OCI-LY7 (cell line): ENCODE results near the gene RAB13. TPM values are rescaled to one million over a fixed set of nuclear protein-coding genes. Genes with fewer than 3 reads are reported as not detected.
A peak's percentile ranks its signal among the peaks of the same experiment; 100 is the strongest.
"Not testable (repeated sequence)": the region's sequence is repeated elsewhere in the genome, so short reads cannot be mapped to it uniquely, and the experiment has no call there.

ENCODE experiments used
- BruUV-seq: library from RNA; stranded (reverse); fragments of 400-500 nt; replicated peaks from 2 replicates; lab custom pipeline; 2021; lab: Mats Ljungman, UMichigan
- CTCF ChIA-PET: fragments of 300-600 bp; sonication (Branson Sonifier 250); formaldehyde crosslinking; loops from one replicate; lab custom pipeline; 2022; ENCODE audit warnings: antibody characterized with exemption; ENCODE audit not compliant: unreplicated experiment; lab: Charles Lee
- POLR2A ChIA-PET: fragments of 300-600 bp; sonication (Branson Sonifier 250); formaldehyde crosslinking; loops from one replicate; lab custom pipeline; 2022; ENCODE audit warnings: antibody characterized with exemption; lab: Charles Lee
- DNase-seq: peaks from one replicate; pipeline ENCODE4 v3.0.0-alpha.2; 2015; ENCODE audit warnings: low spot score
- H2AFZ ChIP-seq: fragments of 200-600 bp; sonication (generic), shearing (Covaris generic); 2 replicates; pipeline ENCODE4 v1.6.1; 2014; ENCODE audit warnings: mild to moderate bottlenecking, antibody characterized with exemption, low read length, moderate library complexity
- H3K27ac ChIP-seq: fragments of 200-600 bp; sonication (generic); 2 replicates; pipeline ENCODE4 v1.5.1; 2014; ENCODE audit warnings: mixed run types, low read depth, mild to moderate bottlenecking, moderate library complexity, low read length, inconsistent platforms; ENCODE audit not compliant: poor library complexity, severe bottlenecking
- H3K36me3 ChIP-seq: fragments of 200-600 bp; sonication (generic); 2 replicates; pipeline ENCODE4 v1.6.1; 2014; ENCODE audit warnings: mild to moderate bottlenecking, antibody characterized with exemption, low read length, moderate library complexity, mixed read lengths; ENCODE audit not compliant: insufficient read depth
- H3K4me1 ChIP-seq: fragments of 200-600 bp; sonication (generic); 2 replicates; pipeline ENCODE4 v1.5.1; 2014; ENCODE audit warnings: mild to moderate bottlenecking, low read length; ENCODE audit not compliant: insufficient read depth, poor library complexity, severe bottlenecking
- H3K4me2 ChIP-seq: fragments of 200-600 bp; sonication (generic); 2 replicates; pipeline ENCODE4 v1.6.1; 2014; ENCODE audit warnings: mild to moderate bottlenecking, low read length
- H3K4me3 ChIP-seq: fragments of 200-600 bp; sonication (generic); 2 replicates; pipeline ENCODE4 v1.5.1; 2014; ENCODE audit warnings: mild to moderate bottlenecking, low read depth, low read length; ENCODE audit not compliant: poor library complexity, severe bottlenecking
- H3K79me2 ChIP-seq: fragments of 200-600 bp; sonication (generic); 2 replicates; pipeline ENCODE4 v1.6.1; 2016; ENCODE audit warnings: low read depth, mild to moderate bottlenecking, low read length, moderate library complexity, mixed read lengths; ENCODE audit not compliant: insufficient read depth
- H3K9me2 ChIP-seq: fragments of 200-600 bp; sonication (generic); 2 replicates; pipeline ENCODE4 v1.6.1; 2016; ENCODE audit warnings: mild to moderate bottlenecking, low read length, mixed read lengths; ENCODE audit not compliant: insufficient read depth
- H3K9me3 ChIP-seq: fragments of 200-600 bp; sonication (generic); 2 replicates; pipeline ENCODE4 v1.6.1; 2014; ENCODE audit warnings: mild to moderate bottlenecking, mixed run types, low read length, mixed read lengths
- H4K20me1 ChIP-seq: fragments of 200-600 bp; sonication (generic); 2 replicates; pipeline ENCODE4 v1.6.1; 2014; ENCODE audit warnings: mild to moderate bottlenecking, antibody characterized with exemption, low read length, moderate library complexity, mixed read lengths; ENCODE audit not compliant: insufficient read depth
- EZH2phosphoT487 ChIP-seq: fragments of 200-600 bp; sonication (generic); IDR thresholded peaks from 2 replicates; pipeline ENCODE4 v1.6.1; 2018; ENCODE audit warnings: low read depth, borderline replicate concordance, mild to moderate bottlenecking, mixed run types, antibody characterized with exemption, low read length, moderate library complexity, mixed read lengths
- intact Hi-C: fragments of 100-400 bp; cut with micrococcal nuclease; formaldehyde crosslinking; loops from one replicate; pipeline ENCODE4 v1.10.0; 2022; ENCODE audit not compliant: unreplicated experiment
- total RNA-seq, 2 experiments: library from RNA; depleted of rRNA in 1 of 2; stranded (reverse); fragments of >200 nt in 1 of 2; shearing (Covaris generic) in 1 of 2; gene quantifications; 2 replicates each; pipeline ENCODE4 v1.2.3, GENCODE V29; 2014 to 2022
- TF ChIP-seq, protein P1 (sequence below): fragments of 200-600 bp; sonication (generic); conservative IDR thresholded peaks from 2 replicates; pipeline ENCODE4 v1.5.1; 2014; ENCODE audit warnings: mild to moderate bottlenecking, antibody characterized with exemption, low read length, moderate library complexity, mixed read lengths

Gene RAB13
- total RNA-seq, 2 experiments from 2014 or later = 0.16 to 1.3 TPM

DNA sequence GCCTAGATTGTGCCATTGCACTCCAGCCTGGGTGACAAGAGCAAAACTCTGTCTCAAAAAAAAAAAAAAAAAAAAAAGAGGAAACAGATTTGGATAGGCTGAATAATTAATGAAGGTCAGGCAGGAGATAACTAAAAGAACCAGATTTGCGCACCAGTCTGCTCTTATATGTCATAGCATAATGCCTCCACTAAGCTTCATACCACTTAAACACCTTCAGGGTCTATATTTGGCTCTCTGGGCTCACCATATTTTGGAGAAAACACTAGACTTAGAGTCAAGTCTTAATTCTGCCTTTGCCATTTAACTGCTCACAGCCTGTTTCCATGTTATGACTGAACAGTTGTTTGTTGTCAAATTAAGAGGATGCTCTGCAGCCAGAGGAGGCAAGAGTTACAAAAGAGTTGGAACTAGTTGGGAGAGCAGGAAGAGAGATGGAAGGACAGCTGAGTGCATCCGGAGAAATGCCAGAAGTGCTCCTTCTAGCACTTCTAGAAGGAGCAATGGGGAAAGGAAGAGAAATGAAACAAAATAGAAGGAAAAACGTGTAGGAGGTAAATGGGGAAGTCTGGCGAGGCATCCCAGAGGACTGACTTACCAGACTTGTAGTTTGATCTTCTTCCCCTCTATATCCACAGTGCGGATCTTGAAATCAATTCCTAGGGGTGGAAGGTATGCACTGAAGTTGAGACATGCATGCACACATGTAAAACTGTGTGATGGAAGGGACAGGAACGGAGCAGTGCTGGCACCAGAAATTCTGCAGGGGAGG is 1.8 kb downstream of the RAB13 start:
- no peak for TF ChIP-seq EZH2phosphoT487
- TF ChIP-seq, protein P1, sequence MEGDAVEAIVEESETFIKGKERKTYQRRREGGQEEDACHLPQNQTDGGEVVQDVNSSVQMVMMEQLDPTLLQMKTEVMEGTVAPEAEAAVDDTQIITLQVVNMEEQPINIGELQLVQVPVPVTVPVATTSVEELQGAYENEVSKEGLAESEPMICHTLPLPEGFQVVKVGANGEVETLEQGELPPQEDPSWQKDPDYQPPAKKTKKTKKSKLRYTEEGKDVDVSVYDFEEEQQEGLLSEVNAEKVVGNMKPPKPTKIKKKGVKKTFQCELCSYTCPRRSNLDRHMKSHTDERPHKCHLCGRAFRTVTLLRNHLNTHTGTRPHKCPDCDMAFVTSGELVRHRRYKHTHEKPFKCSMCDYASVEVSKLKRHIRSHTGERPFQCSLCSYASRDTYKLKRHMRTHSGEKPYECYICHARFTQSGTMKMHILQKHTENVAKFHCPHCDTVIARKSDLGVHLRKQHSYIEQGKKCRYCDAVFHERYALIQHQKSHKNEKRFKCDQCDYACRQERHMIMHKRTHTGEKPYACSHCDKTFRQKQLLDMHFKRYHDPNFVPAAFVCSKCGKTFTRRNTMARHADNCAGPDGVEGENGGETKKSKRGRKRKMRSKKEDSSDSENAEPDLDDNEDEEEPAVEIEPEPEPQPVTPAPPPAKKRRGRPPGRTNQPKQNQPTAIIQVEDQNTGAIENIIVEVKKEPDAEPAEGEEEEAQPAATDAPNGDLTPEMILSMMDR = no peak
- CTCF ChIA-PET = no interaction called here
- Histone ChIP-seq H4K20me1 (no peaks in the 10 kb centered on the region), H3K9me2 (no peaks in the 10 kb centered on the region), H3K4me2 (peak overlapping the region; percentile 4; the same call in 1 of the 2 replicates), H3K9me3 (no peaks in the 10 kb centered on the region), H3K79me2 (peaks cover under 1% of the 10 kb centered on the region; the same call in 1 of the 2 replicates), H3K4me3 (no peak overlapping the region), H3K27ac (no peak overlapping the region), H2AFZ (peak overlapping the region; percentile 98; the same call in 1 of the 2 replicates), H3K4me1 (peaks cover 31% of the 10 kb centered on the region), H3K36me3 (no peaks in the 10 kb centered on the region)
- no TSS peak for BruUV-seq
- no peak for DNase-seq
- intact Hi-C loops = loop anchor here (10.0 kb wide), 1 partner anchor 470 kb away; no protein-coding TSS in a partner anchor
- POLR2A ChIA-PET = interaction anchor here (0.6 to 1.0 kb wide), 3 partner anchors 21 to 175 kb away, joined by 3 to 5 read pairs (median 3); partner anchors contain the start of gene SLC39A1

DNA sequence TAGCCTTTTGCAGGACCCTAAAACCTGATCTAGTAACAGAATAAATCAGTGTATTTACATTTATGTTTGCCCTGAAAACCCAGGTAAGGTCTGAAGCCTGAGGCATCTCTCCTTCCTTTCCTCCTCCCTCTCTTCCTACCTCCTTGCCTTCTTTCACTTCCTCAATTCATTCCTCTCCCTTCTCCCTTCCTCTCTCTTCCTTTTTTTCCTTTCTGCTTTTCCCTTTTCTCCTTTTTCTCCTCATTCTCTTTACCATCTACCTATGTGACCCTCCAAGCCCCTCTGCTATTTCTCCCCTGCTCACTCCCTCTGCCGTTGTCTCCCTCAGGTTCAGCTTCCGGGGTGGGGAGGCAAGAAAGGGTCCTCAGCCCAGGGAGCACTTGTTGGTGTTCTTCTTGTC is 4.4 kb downstream of the RAB13 start:
- POLR2A ChIA-PET, CTCF ChIA-PET, H2AFZ ChIP-seq, H4K20me1 ChIP-seq, H3K27ac ChIP-seq, DNase-seq, BruUV-seq, H3K9me2 ChIP-seq, H3K9me3 ChIP-seq, H3K4me3 ChIP-seq, H3K36me3 ChIP-seq, H3K4me2 ChIP-seq: not testable (repeated sequence)
- intact Hi-C loops = loop anchor here (10.0 kb wide), 1 partner anchor 467 kb away; no protein-coding TSS in a partner anchor
- Histone ChIP-seq H3K79me2 (peaks cover 20% of the 10 kb centered on the region), H3K4me1 (peaks cover 32% of the 10 kb centered on the region)

DNA sequence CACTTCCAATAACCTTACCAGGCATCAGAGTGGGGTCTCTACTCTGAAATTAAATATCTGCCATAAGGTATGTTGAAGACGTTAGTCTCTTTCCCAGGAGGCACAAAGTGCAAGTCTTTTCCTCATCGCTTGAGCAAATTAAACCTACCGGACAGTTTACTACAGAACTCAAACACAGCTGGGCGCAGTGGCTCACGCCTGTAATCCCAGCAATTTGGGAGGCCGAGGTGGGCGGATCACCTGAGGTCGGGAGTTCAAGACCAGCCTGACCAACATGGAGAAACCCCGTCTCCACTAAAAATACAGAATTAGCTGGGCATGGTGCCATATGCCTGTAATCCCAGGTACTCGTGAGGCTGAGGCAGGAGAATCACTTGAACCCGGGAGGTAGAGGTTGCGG is 7.0 kb downstream of the RAB13 start:
- H4K20me1 ChIP-seq, H2AFZ ChIP-seq, intact Hi-C loops, BruUV-seq, H3K9me3 ChIP-seq, H3K9me2 ChIP-seq, DNase-seq, H3K27ac ChIP-seq: not testable (repeated sequence)
- Histone ChIP-seq H3K79me2 (peaks cover 37% of the 10 kb centered on the region), H3K4me1 (peaks cover 22% of the 10 kb centered on the region), H3K4me2 (peak overlapping the region; percentile 82), H3K36me3 (peaks cover 22% of the 10 kb centered on the region), H3K4me3 (peak overlapping the region; percentile 86)
- CTCF ChIA-PET = interaction anchor here (1.7 kb wide), 1 partner anchor 8 kb away, joined by 6 read pairs; the partner anchor contains the start of gene RAB13
- POLR2A ChIA-PET = interaction anchor here (0.6 to 5.1 kb wide), 6 partner anchors 12 to 155 kb away, joined by 4 to 54 read pairs (median 5); partner anchors contain the start of genes CREB3L4, RPS27 and SLC39A1
